SJSA1 (cell line): Measurements from ENCODE around the gene LATS2. TPM values are rescaled to one million over a fixed set of nuclear protein-coding genes. Genes with fewer than 3 reads are reported as not detected.

Source experiments
- total RNA-seq: library from RNA; depleted of rRNA; stranded (reverse); fragments of >200 nt; shearing (Covaris generic); gene quantifications from 2 replicates; pipeline ENCODE4 v1.2.3, GENCODE V29; 2014; rRNA removed

LATS2 gene
- total RNA-seq, 1 experiment from 2014 or later, result 14.4 TPM

Other genes starting within 250 kb of the LATS2 start
- gene XPO4, start 158.8 kb downstream of the LATS2 start, total RNA-seq, result 11.5 and 20.1 TPM in 2 replicates
- 56.0 and 56.9 TPM in 2 replicates for gene SAP18, start 78.5 kb upstream of the LATS2 start, total RNA-seq
- 39.9 and 53.9 TPM in 2 replicates for gene SKA3, start 115.0 kb upstream of the LATS2 start, total RNA-seq
- gene MRPL57, start 115.1 kb upstream of the LATS2 start, total RNA-seq, result 23.9 and 24.3 TPM in 2 replicates